HG02884 (cell line): ENCODE results near the gene AGAP2.

ENCODE experiments used
- ATAC-seq: cut with Tn5 transposase; IDR thresholded peaks from one replicate; pipeline ENCODE4 v1.9.1; 2021; ENCODE audit warnings: mild to moderate bottlenecking, moderate library complexity; ENCODE audit not compliant: unreplicated experiment

Gene AGAP2

GRCh38 chr12:57754411-57755193 is 16.1 kb upstream of the AGAP2 start, which contains the start of gene MARCHF9:
Gene MARCHF9 (plus strand): TSS chr12:57755103. CDS start chr12:57755529, 426 bp downstream.
- peak; percentile 34 for ATAC-seq

GRCh38 chr12:57753756-57754337 is 15.3 kb upstream of the AGAP2 start:
- no peak for ATAC-seq

- no peak for ATAC-seq
Measured at GRCh38 chr12:57752668-57753000, 14.1 kb upstream of the AGAP2 start.

- ATAC-seq: peak; percentile 56
Measured at GRCh38 chr12:57751788-57752667, 13.5 kb upstream of the AGAP2 start, which contains the start of gene CDK4. Gene CDK4 (minus strand): TSS chr12:57752310. CDS start chr12:57751717, 593 bp downstream.

- ATAC-seq: no peak
Measured at GRCh38 chr12:57751432-57751787, 12.9 kb upstream of the AGAP2 start.

GRCh38 chr12:57750561-57751431 is 12.3 kb upstream of the AGAP2 start:
- no peak for ATAC-seq

GRCh38 chr12:57749061-57749460 is 10.5 kb upstream of the AGAP2 start:
- no peak for ATAC-seq

- no peak for ATAC-seq
Measured at GRCh38 chr12:57746025-57746424, 7.5 kb upstream of the AGAP2 start.

- no peak for ATAC-seq
Measured at GRCh38 chr12:57745485-57745881, 6.9 kb upstream of the AGAP2 start.

GRCh38 chr12:57744777-57745484 is 6.4 kb upstream of the AGAP2 start, which contains the start of gene TSPAN31:
Gene TSPAN31 (plus strand): TSS chr12:57745039. CDS start chr12:57745155, 116 bp downstream.
- peak; percentile 78 for ATAC-seq

GRCh38 chr12:57744194-57744776 is 5.7 kb upstream of the AGAP2 start:
- ATAC-seq: peak; percentile 33

GRCh38 chr12:57743769-57744168 is 5.2 kb upstream of the AGAP2 start:
- no peak for ATAC-seq

GRCh38 chr12:57741844-57742738 is 3.5 kb upstream of the AGAP2 start:
- peak; percentile 47 for ATAC-seq

GRCh38 chr12:57741413-57741789 is 2.9 kb upstream of the AGAP2 start:
- no peak for ATAC-seq

GRCh38 chr12:57740656-57741412 is 2.3 kb upstream of the AGAP2 start:
- peak; percentile 39 for ATAC-seq

- ATAC-seq: no peak
Measured at GRCh38 chr12:57739914-57740538, 1.5 kb upstream of the AGAP2 start.

- ATAC-seq: no peak
Measured at GRCh38 chr12:57739387-57739786, 845 bp upstream of the AGAP2 start.
